Measurements from ENCODE around the gene CTAGE1.

CTAGE1 gene

GRCh38 chr18:22448238-22448637 is 30.5 kb upstream of the CTAGE1 start:
- ATAC-seq: no peak
- no peak overlapping the region for H3K27ac Mint-ChIP-seq
- no peaks in the 10 kb centered on the region for H3K9me3 Mint-ChIP-seq
- H3K4me3 Mint-ChIP-seq: no peak overlapping the region
- no peak for DNase-seq (ENCODE audit: low spot score in 2 of 2)
- no peaks in the 10 kb centered on the region for H3K36me3 Mint-ChIP-seq
- peaks cover 7% of the 10 kb centered on the region for H3K4me1 Mint-ChIP-seq

- no peaks in the 10 kb centered on the region for H3K36me3 Mint-ChIP-seq
- H3K4me3 Mint-ChIP-seq: no peak overlapping the region
- no peak overlapping the region for H3K27ac Mint-ChIP-seq
- H3K4me1 Mint-ChIP-seq: peaks cover 7% of the 10 kb centered on the region
- ATAC-seq (no peak), DNase-seq (ENCODE audit: low spot score in 2 of 2) (no peak)
- H3K9me3 Mint-ChIP-seq: no peaks in the 10 kb centered on the region
These were observed 30.1 kb upstream of the CTAGE1 start for GRCh38 chr18:22447792-22448191.

GRCh38 chr18:22446911-22447310 is 29.2 kb upstream of the CTAGE1 start:
- H3K36me3 Mint-ChIP-seq: no peaks in the 10 kb centered on the region
- H3K27ac Mint-ChIP-seq: no peak overlapping the region
- no peaks in the 10 kb centered on the region for H3K4me1 Mint-ChIP-seq
- no peaks in the 10 kb centered on the region for H3K9me3 Mint-ChIP-seq
- ATAC-seq (no peak), DNase-seq (ENCODE audit: low spot score in 2 of 2) (no peak)
- no peak overlapping the region for H3K4me3 Mint-ChIP-seq

- Mint-ChIP-seq H3K9me3 (no peaks in the 10 kb centered on the region), H3K36me3 (no peaks in the 10 kb centered on the region), H3K4me1 (no peaks in the 10 kb centered on the region), H3K4me3 (no peak overlapping the region), H3K27ac (no peak overlapping the region)
- no peak for DNase-seq (ENCODE audit: low spot score in 2 of 2)
- no peak for ATAC-seq
These were observed 28.6 kb upstream of the CTAGE1 start for GRCh38 chr18:22446325-22446724.

- Mint-ChIP-seq H3K36me3 (no peaks in the 10 kb centered on the region), H3K27ac (no peak overlapping the region), H3K4me3 (no peak overlapping the region), H3K9me3 (no peaks in the 10 kb centered on the region), H3K4me1 (no peaks in the 10 kb centered on the region)
- no peak for ATAC-seq
- DNase-seq (ENCODE audit: low spot score in 2 of 2): no peak
These were observed 23.9 kb upstream of the CTAGE1 start for GRCh38 chr18:22441638-22442037.

- Mint-ChIP-seq H3K4me3 (no peak overlapping the region), H3K36me3 (no peaks in the 10 kb centered on the region), H3K9me3 (no peaks in the 10 kb centered on the region), H3K27ac (no peak overlapping the region), H3K4me1 (no peaks in the 10 kb centered on the region)
- no peak for DNase-seq (ENCODE audit: low spot score in 2 of 2)
- ATAC-seq: no peak
These were observed 21.7 kb upstream of the CTAGE1 start for GRCh38 chr18:22439447-22439846.

- no peak overlapping the region for H3K4me3 Mint-ChIP-seq
- DNase-seq (ENCODE audit: low spot score in 2 of 2) (no peak), ATAC-seq (no peak)
- no peaks in the 10 kb centered on the region for H3K9me3 Mint-ChIP-seq
- no peaks in the 10 kb centered on the region for H3K4me1 Mint-ChIP-seq
- H3K36me3 Mint-ChIP-seq: no peaks in the 10 kb centered on the region
- no peak overlapping the region for H3K27ac Mint-ChIP-seq
These were observed 18.4 kb upstream of the CTAGE1 start for GRCh38 chr18:22436136-22436535.

- Mint-ChIP-seq H3K27ac (no peak overlapping the region), H3K36me3 (no peaks in the 10 kb centered on the region), H3K4me1 (peaks cover 6% of the 10 kb centered on the region), H3K9me3 (no peaks in the 10 kb centered on the region), H3K4me3 (no peak overlapping the region)
- ATAC-seq: no peak
- no peak for DNase-seq (ENCODE audit: low spot score in 2 of 2)
These were observed 17.4 kb upstream of the CTAGE1 start for GRCh38 chr18:22434973-22435608.

GRCh38 chr18:22433956-22434355 is 16.2 kb upstream of the CTAGE1 start:
- Mint-ChIP-seq H3K36me3 (no peaks in the 10 kb centered on the region), H3K27ac (no peak overlapping the region), H3K4me1 (peaks cover 16% of the 10 kb centered on the region), H3K9me3 (no peaks in the 10 kb centered on the region), H3K4me3 (no peak overlapping the region)
- DNase-seq (ENCODE audit: low spot score in 2 of 2): no peak
- ATAC-seq: no peak

- H3K27ac Mint-ChIP-seq: no peak overlapping the region
- peaks cover 16% of the 10 kb centered on the region for H3K4me1 Mint-ChIP-seq
- no peak overlapping the region for H3K4me3 Mint-ChIP-seq
- ATAC-seq: no peak
- no peak for DNase-seq (ENCODE audit: low spot score in 2 of 2)
- no peaks in the 10 kb centered on the region for H3K9me3 Mint-ChIP-seq
- H3K36me3 Mint-ChIP-seq: no peaks in the 10 kb centered on the region
These were observed 15.0 kb upstream of the CTAGE1 start for GRCh38 chr18:22432657-22433137.

- Mint-ChIP-seq H3K27ac (peak overlapping the region; percentile 21), H3K4me3 (no peak overlapping the region), H3K9me3 (no peaks in the 10 kb centered on the region), H3K4me1 (peaks cover 16% of the 10 kb centered on the region), H3K36me3 (no peaks in the 10 kb centered on the region)
- ATAC-seq (no peak), DNase-seq (ENCODE audit: low spot score in 2 of 2) (no peak)
These were observed 11.8 kb upstream of the CTAGE1 start for GRCh38 chr18:22429564-22429963.

GRCh38 chr18:22428672-22429071 is 11.0 kb upstream of the CTAGE1 start:
- ATAC-seq (no peak), DNase-seq (ENCODE audit: low spot score in 2 of 2) (no peak)
- Mint-ChIP-seq H3K4me1 (peaks cover 16% of the 10 kb centered on the region), H3K36me3 (no peaks in the 10 kb centered on the region), H3K4me3 (no peak overlapping the region), H3K9me3 (no peaks in the 10 kb centered on the region), H3K27ac (no peak overlapping the region)

GRCh38 chr18:22427822-22428549 is 10.3 kb upstream of the CTAGE1 start:
- ATAC-seq (no peak), DNase-seq (ENCODE audit: low spot score in 2 of 2) (no peak)
- H3K36me3 Mint-ChIP-seq: no peaks in the 10 kb centered on the region
- no peaks in the 10 kb centered on the region for H3K9me3 Mint-ChIP-seq
- no peak overlapping the region for H3K4me3 Mint-ChIP-seq
- peaks cover 16% of the 10 kb centered on the region for H3K4me1 Mint-ChIP-seq
- H3K27ac Mint-ChIP-seq: peak overlapping the region; percentile 53

- Mint-ChIP-seq H3K36me3 (no peaks in the 10 kb centered on the region), H3K4me1 (peaks cover 5% of the 10 kb centered on the region), H3K9me3 (peaks cover 5% of the 10 kb centered on the region), H3K4me3 (no peak overlapping the region), H3K27ac (no peak overlapping the region)
- ATAC-seq (no peak), DNase-seq (ENCODE audit: low spot score in 2 of 2) (no peak)
These were observed 6.8 kb upstream of the CTAGE1 start for GRCh38 chr18:22424565-22424963.

- no peaks in the 10 kb centered on the region for H3K4me1 Mint-ChIP-seq
- no peak overlapping the region for H3K4me3 Mint-ChIP-seq
- no peak for DNase-seq (ENCODE audit: low spot score in 2 of 2)
- H3K36me3 Mint-ChIP-seq: no peaks in the 10 kb centered on the region
- no peak for ATAC-seq
- H3K27ac Mint-ChIP-seq: no peak overlapping the region
- peaks cover 5% of the 10 kb centered on the region for H3K9me3 Mint-ChIP-seq
These were observed 6.3 kb upstream of the CTAGE1 start for GRCh38 chr18:22423878-22424564.

All from stimulated activated effector memory CD8-positive, alpha-beta T cell treated with anti-CD3 and anti-CD28 coated beads, Interleukin-12 subunit alpha, Interleukin-12 subunit beta, amount 100 ng/mL, for 72 hours (primary cell).